SK-N-MC (cell line): ENCODE data around the gene LRMDA.
"Not testable (repeated sequence)": the region's sequence is repeated elsewhere in the genome, so short reads cannot be mapped to it uniquely, and the experiment has no call there.

Experiments
- EZH2 ChIP-seq: fragments of 200-600 bp; sonication (generic); IDR thresholded peaks from one replicate; pipeline ENCODE4 v1.6.1; 2017; ENCODE audit warnings: antibody characterized with exemption
- FOXP2 ChIP-seq: optimal IDR thresholded peaks from 2 replicates; pipeline ENCODE3; 2011; ENCODE audit warnings: mild to moderate bottlenecking, moderate library complexity; ENCODE audit not compliant: insufficient read depth; ENCODE audit errors: extremely low read length, control extremely low read depth
- POLR2AphosphoS5 ChIP-seq: IDR thresholded peaks from 2 replicates; pipeline ENCODE4 v1.6.1; 2012; ENCODE audit warnings: mild to moderate bottlenecking, low read depth, low read length, borderline replicate concordance

- TF ChIP-seq POLR2AphosphoS5, EZH2, FOXP2: not testable (repeated sequence)
Observed at GRCh38 chr10:75519213-75519612, 87.8 kb downstream of the LRMDA start.
